ENCODE data around the gene RSPO4.

Gene RSPO4

GRCh38 chr20:1001911-1002681 is at the start of gene RSPO4:
Gene RSPO4, minus strand, starts transcription at chr20:1002311. Its CDS starts 147 bp downstream, at chr20:1002164.
- no peaks in the 10 kb centered on the region for H3K79me2 ChIP-seq (ENCODE audit: low read length)
- TF ChIP-seq CTCF (IDR thresholded peaks at IDR 0.05; ENCODE audit: low read depth, low read length) (no peak), EZH2phosphoT487 (IDR thresholded peaks at IDR 0.05; ENCODE audit: low read depth) (no peak)
- peaks cover 10% of the 10 kb centered on the region for H3K27me3 ChIP-seq (ENCODE audit: low read depth, low read length)
- H3K4me1 ChIP-seq (ENCODE audit: low read length) = no peaks in the 10 kb centered on the region; the same call in 1 of the 2 replicates
- H2AFZ ChIP-seq (ENCODE audit: low read depth, low read length) = no peak within 1 kb of the TSS
- no peaks in the 10 kb centered on the region for H4K20me1 ChIP-seq (ENCODE audit: insufficient read depth, low read length)
- no peak within 1 kb of the TSS for H3K4me2 ChIP-seq (ENCODE audit: low read length)
- no peak within 1 kb of the TSS for H3K9ac ChIP-seq (ENCODE audit: low read length)
- H3K9me3 ChIP-seq (ENCODE audit: insufficient read depth, low read length) = no peaks in the 10 kb centered on the region
- no peaks in the 10 kb centered on the region for H3K36me3 ChIP-seq (replicated peaks; ENCODE audit: low read depth, low read length)
- H3K4me3 ChIP-seq (ENCODE audit: low read length) = no peak within 1 kb of the TSS
- no peak within 1 kb of the TSS for H3K27ac ChIP-seq (ENCODE audit: low read length)

DNA sequence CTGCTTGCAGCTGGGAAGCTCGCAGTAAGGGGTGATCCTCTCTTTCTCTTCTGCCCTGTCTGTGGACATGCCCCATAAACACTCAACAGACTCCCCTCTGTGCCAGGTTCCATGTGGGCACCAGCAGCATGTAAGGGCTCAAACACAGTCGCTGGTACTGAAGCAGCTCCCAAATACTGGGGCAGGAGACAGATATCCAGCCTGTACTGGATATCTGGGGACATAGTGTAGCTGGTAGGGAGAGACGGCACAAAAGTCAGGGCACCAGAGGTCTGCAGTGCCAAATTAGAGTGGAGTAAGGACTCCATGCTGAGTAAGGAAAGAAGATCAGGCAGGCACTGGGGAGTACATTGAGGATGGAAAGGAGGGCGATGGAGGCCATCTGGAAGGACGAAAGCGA is 48.3 kb upstream of the RSPO4 start:
- Histone ChIP-seq H3K4me1 (ENCODE audit: low read length) (0 out of 2 replicates have a peak, but pooled peaks cover 5% of the 10 kb centered on the region), H3K9ac (ENCODE audit: low read length) (no peak overlapping the region), H3K79me2 (ENCODE audit: low read length) (no peaks in the 10 kb centered on the region), H3K9me3 (ENCODE audit: insufficient read depth, low read length) (no peaks in the 10 kb centered on the region), H2AFZ (ENCODE audit: low read depth, low read length) (no peak overlapping the region), H3K36me3 (replicated peaks; ENCODE audit: low read depth, low read length) (no peaks in the 10 kb centered on the region), H3K27ac (ENCODE audit: low read length) (no peak overlapping the region), H4K20me1 (ENCODE audit: insufficient read depth, low read length) (no peaks in the 10 kb centered on the region), H3K4me3 (ENCODE audit: low read length) (no peak overlapping the region), H3K4me2 (ENCODE audit: low read length) (no peak overlapping the region), H3K27me3 (ENCODE audit: low read depth, low read length) (no peaks in the 10 kb centered on the region)
- no peak for TF ChIP-seq CTCF (IDR thresholded peaks at IDR 0.05; ENCODE audit: low read depth, low read length)
- no peak for TF ChIP-seq EZH2phosphoT487 (IDR thresholded peaks at IDR 0.05; ENCODE audit: low read depth)

DNA sequence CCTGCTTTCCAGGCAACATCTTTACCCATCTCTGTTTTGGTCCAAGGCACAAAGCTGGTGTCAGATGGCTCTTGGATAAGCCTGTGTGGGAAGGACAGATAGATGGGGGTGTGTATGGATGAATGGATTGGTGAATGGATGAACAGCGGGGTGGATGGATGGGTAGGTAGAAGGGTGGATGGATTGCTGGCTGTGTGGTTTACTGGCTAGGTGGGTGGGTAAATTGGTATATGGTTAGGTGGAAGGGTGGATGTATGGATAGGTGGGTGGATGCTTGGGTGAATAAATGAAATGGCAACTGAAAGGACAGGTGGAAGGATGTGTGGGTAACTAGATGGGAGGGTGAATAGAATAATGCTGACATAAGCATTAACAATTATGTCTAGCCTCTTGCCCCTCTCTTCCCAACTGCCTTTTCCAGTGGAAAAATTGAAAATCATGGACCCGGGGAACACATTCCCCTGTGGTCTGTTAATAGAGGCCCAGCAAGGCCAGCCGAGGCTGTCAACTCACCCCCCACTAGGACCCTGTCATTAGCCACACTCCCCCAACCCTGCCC is 43.8 kb upstream of the RSPO4 start:
- Histone ChIP-seq H4K20me1 (ENCODE audit: insufficient read depth, low read length) (no peaks in the 10 kb centered on the region), H3K36me3 (replicated peaks; ENCODE audit: low read depth, low read length) (no peaks in the 10 kb centered on the region), H3K9me3 (ENCODE audit: insufficient read depth, low read length) (no peaks in the 10 kb centered on the region), H3K4me2 (ENCODE audit: low read length) (no peak overlapping the region), H3K27me3 (ENCODE audit: low read depth, low read length) (0 out of 2 replicates have a peak, but pooled peaks cover 3% of the 10 kb centered on the region), H3K9ac (ENCODE audit: low read length) (no peak overlapping the region), H3K27ac (ENCODE audit: low read length) (no peak overlapping the region), H3K4me3 (ENCODE audit: low read length) (no peak overlapping the region), H3K4me1 (ENCODE audit: low read length) (no peaks in the 10 kb centered on the region), H2AFZ (ENCODE audit: low read depth, low read length) (no peak overlapping the region), H3K79me2 (ENCODE audit: low read length) (no peaks in the 10 kb centered on the region)
- TF ChIP-seq EZH2phosphoT487 (IDR thresholded peaks at IDR 0.05; ENCODE audit: low read depth) = no peak
- no peak for TF ChIP-seq CTCF (IDR thresholded peaks at IDR 0.05; ENCODE audit: low read depth, low read length)

- no peak overlapping the region for H3K4me2 ChIP-seq (ENCODE audit: low read length)
- no peaks in the 10 kb centered on the region for H3K9me3 ChIP-seq (ENCODE audit: insufficient read depth, low read length)
These were observed 39.8 kb upstream of the RSPO4 start for GRCh38 chr20:1041845-1042390.

More at GRCh38 chr20:1041845-1042390, 39.8 kb upstream of the RSPO4 start:
- TF ChIP-seq CTCF (IDR thresholded peaks at IDR 0.05; ENCODE audit: low read depth, low read length) (no peak), EZH2phosphoT487 (IDR thresholded peaks at IDR 0.05; ENCODE audit: low read depth) (no peak)
- no peaks in the 10 kb centered on the region for H3K4me1 ChIP-seq (ENCODE audit: low read length)
- no peak overlapping the region for H3K9ac ChIP-seq (ENCODE audit: low read length)
- H3K36me3 ChIP-seq (replicated peaks; ENCODE audit: low read depth, low read length) = no peaks in the 10 kb centered on the region
- no peak overlapping the region for H3K27ac ChIP-seq (ENCODE audit: low read length)
- no peak overlapping the region for H2AFZ ChIP-seq (ENCODE audit: low read depth, low read length)
- no peaks in the 10 kb centered on the region for H3K79me2 ChIP-seq (ENCODE audit: low read length)
- no peaks in the 10 kb centered on the region for H4K20me1 ChIP-seq (ENCODE audit: insufficient read depth, low read length)
- H3K27me3 ChIP-seq (ENCODE audit: low read depth, low read length) = 0 out of 2 replicates have a peak, but pooled peaks cover 3% of the 10 kb centered on the region
- H3K4me3 ChIP-seq (ENCODE audit: low read length) = no peak overlapping the region
